ENCODE results near the gene KCNK16. TPM values are rescaled to one million over a fixed set of nuclear protein-coding genes. Genes with fewer than 3 reads are reported as not detected.

KCNK16 gene
- total and polyA plus RNA-seq, 2 of the 4 experiments (the other 2 are of a cell fraction), result not detected

GRCh38 chr6:39339096-39339867, 16.8 kb upstream of the KCNK16 start:
- DNase-seq (no peak), ATAC-seq (ENCODE audit: low read depth) (no peak)
- TF ChIP-seq POLR2A (IDR thresholded peaks at IDR 0.05; ENCODE audit: low read depth, low read length) (no peak), MXI1 (IDR thresholded peaks at IDR 0.05; ENCODE audit: borderline replicate concordance, low read depth, low read length) (no peak), BHLHE40 (IDR thresholded peaks at IDR 0.05; ENCODE audit: low read depth, low read length) (no peak), MAZ (IDR thresholded peaks at IDR 0.05; ENCODE audit: borderline replicate concordance, low read depth, low read length) (no peak), ELK1 (IDR thresholded peaks at IDR 0.05; ENCODE audit: borderline replicate concordance, low read depth, low read length) (no peak), NFE2L2 (IDR thresholded peaks at IDR 0.05; ENCODE audit: low read depth, low read length) (no peak), FOS (IDR thresholded peaks at IDR 0.05; ENCODE audit: low read depth, low read length) (no peak), USF2 (IDR thresholded peaks at IDR 0.05; ENCODE audit: low read depth, low read length) (no peak), RAD21 (IDR thresholded peaks at IDR 0.05; ENCODE audit: low read length) (no peak), RFX5 (IDR thresholded peaks at IDR 0.05; ENCODE audit: low read depth, low read length) (no peak), RCOR1 (IDR thresholded peaks at IDR 0.05; ENCODE audit: insufficient replicate concordance, low read length) (no peak), CHD1 (IDR thresholded peaks at IDR 0.05; ENCODE audit: low read depth, low read length) (no peak), MAFK (IDR thresholded peaks at IDR 0.05; ENCODE audit: low read depth, low read length) (no peak), CEBPB (IDR thresholded peaks at IDR 0.05; ENCODE audit: low read depth, low read length) (no peak)
- in situ Hi-C loops (cut with MboI; ENCODE audit: low sequenced_read_pairs) (no loop called here), dilution Hi-C loops (cut with HindIII; ENCODE audit: low sequenced_read_pairs, unreplicated experiment) (no loop called here), intact Hi-C loops (cut with micrococcal nuclease) (no loop called here)
- Histone ChIP-seq H2BK15ac (ENCODE audit: low read depth, low read length) (no peak overlapping the region), H3K56ac (ENCODE audit: extremely low read depth, insufficient read depth, low read length) (no peak overlapping the region), H4K8ac (ENCODE audit: low read depth in 2 of 2, low read length in 2 of 2) (no peak overlapping the region), H2AK9ac (replicated peaks; ENCODE audit: low read depth, low read length, poor library complexity) (no peak overlapping the region), H3K27me3 (ENCODE audit: control insufficient read depth, insufficient read depth, low read length) (peaks cover 2% of the 10 kb centered on the region; the same call in 1 of the 2 replicates), H2BK5ac (ENCODE audit: low read depth, low read length, poor library complexity, severe bottlenecking) (no peak overlapping the region), H4K5ac (ENCODE audit: low read depth, low read length) (no peak overlapping the region), H3K9me3 (ENCODE audit: control insufficient read depth, insufficient read depth, low read length) (no peaks in the 10 kb centered on the region), H4K91ac (ENCODE audit: insufficient read depth, low read depth, low read length) (no peak overlapping the region), H4K20me1 (ENCODE audit: insufficient read depth, low read length) (no peaks in the 10 kb centered on the region), H3K79me1 (ENCODE audit: low read depth in 1 of 2, low read length in 2 of 2) (no peaks in the 10 kb centered on the region), H2BK120ac (ENCODE audit: low read depth, low read length) (no peak overlapping the region), H3K4me2 (ENCODE audit: low read depth, low read length) (no peak overlapping the region), H3K9ac (ENCODE audit: low read depth, low read length) (no peak overlapping the region), H3K9me1 (ENCODE audit: insufficient read depth, low read length) (no peaks in the 10 kb centered on the region), H2BK20ac (ENCODE audit: low read depth, low read length) (no peak overlapping the region), H3K4me3 (ENCODE audit: insufficient read depth, low read depth, low read length) (no peak overlapping the region), H2AFZ (replicated peaks; ENCODE audit: low read length, poor library complexity) (no peak overlapping the region), H3K36me3 (ENCODE audit: control insufficient read depth, insufficient read depth, low read length) (no peaks in the 10 kb centered on the region), H3K4ac (ENCODE audit: low read depth, low read length) (no peak overlapping the region), H3K27ac (ENCODE audit: insufficient read depth, low read length) (no peak overlapping the region), H3K4me1 (ENCODE audit: control insufficient read depth, insufficient read depth, low read length) (no peaks in the 10 kb centered on the region), H3K23ac (ENCODE audit: low read depth, low read length) (no peak overlapping the region), H3K18ac (ENCODE audit: low read depth, low read length) (no peak overlapping the region), H2AK5ac (ENCODE audit: low read depth, low read length) (no peak overlapping the region), H3K14ac (replicated peaks; ENCODE audit: low read depth, low read length) (no peak overlapping the region)
- 31% methylated on average over 3 of the region's 9 CpGs; no CpG with 5 or more reads in 1 of the 2 experiments for WGBS, 2 experiments (ENCODE audit: extremely low coverage in 2 of 2, insufficient read length in 1 of 2)
- ChIA-PET CTCF (no interaction called here), POLR2A (ENCODE audit: unreplicated experiment) (no interaction called here)
- no TSS peak for BruUV-seq (replicated peaks)

Measured in IMR-90 (cell line).